Type B pancreatic cell (in vitro differentiated cells): ENCODE results near the gene AQP12B. TPM values are rescaled to one million over a fixed set of nuclear protein-coding genes. Genes with fewer than 3 reads are reported as not detected.
A peak's percentile ranks its signal among the peaks of the same experiment; 100 is the strongest.
"Not testable (repeated sequence)": the region's sequence is repeated elsewhere in the genome, so short reads cannot be mapped to it uniquely, and the experiment has no call there.

Experiments
- DNase-seq: peaks from one replicate; pipeline ENCODE4 v3.0.0; 2021; ENCODE audit warnings: mixed read lengths; ENCODE audit not compliant: unreplicated experiment; ENCODE audit errors: extremely low spot score
- H3K27ac Mint-ChIP-seq: 2 replicates; pipeline ENCODE4 v1.8.0; 2021; ENCODE audit warnings: mild to moderate bottlenecking, mixed read lengths
- H3K27me3 Mint-ChIP-seq: 2 replicates; pipeline ENCODE4 v1.8.0; 2021; ENCODE audit warnings: mixed read lengths
- H3K36me3 Mint-ChIP-seq: 2 replicates; pipeline ENCODE4 v1.8.0; 2021; ENCODE audit warnings: mixed read lengths
- H3K4me1 Mint-ChIP-seq: one replicate; pipeline ENCODE4 v1.8.0; 2021; ENCODE audit warnings: mixed read lengths; ENCODE audit not compliant: unreplicated experiment
- H3K4me3 Mint-ChIP-seq: 2 replicates; pipeline ENCODE4 v1.8.0; 2021; ENCODE audit warnings: mild to moderate bottlenecking, mixed read lengths
- H3K9me3 Mint-ChIP-seq: 2 replicates; pipeline ENCODE4 v1.8.0; 2021; ENCODE audit warnings: mixed read lengths
- CTCF ChIP-seq: fragments of 200-600 bp; sonication (generic); conservative IDR thresholded peaks from 2 replicates; pipeline ENCODE4 v1.5.0; 2021; ENCODE audit warnings: antibody characterized with exemption, mild to moderate bottlenecking
- total RNA-seq: library from RNA; stranded (reverse); gene quantifications from 2 replicates; pipeline ENCODE4 v1.2.1, GENCODE V29; 2021; ENCODE audit warnings: low replicate concordance

The AQP12B gene
- total RNA-seq, 1 donor from 2014 or later = 0.43 TPM

DNA sequence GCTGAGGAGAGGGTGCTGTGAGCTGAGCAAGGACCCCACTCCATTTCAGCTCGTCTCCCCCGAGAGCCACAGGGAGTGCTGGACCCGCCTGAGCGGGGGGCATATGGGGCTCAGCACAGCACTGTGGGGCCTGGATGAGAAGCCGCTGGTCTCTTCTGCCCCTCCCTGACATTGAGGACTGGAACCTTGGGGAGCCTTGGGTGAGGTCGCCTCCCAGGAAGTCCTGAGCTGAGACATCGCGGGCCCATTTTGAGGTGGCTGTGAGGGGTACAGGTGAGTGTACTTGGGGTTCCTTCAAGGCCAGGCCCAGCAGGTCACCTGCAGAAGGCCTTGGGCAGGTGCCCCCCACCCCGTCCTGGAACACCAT is 5.9 kb upstream of the AQP12B start:
- Mint-ChIP-seq H3K27me3 (no peaks in the 10 kb centered on the region), H3K4me3 (no peak overlapping the region), H3K4me1 (peaks cover 10% of the 10 kb centered on the region), H3K9me3 (no peaks in the 10 kb centered on the region), H3K36me3 (no peaks in the 10 kb centered on the region), H3K27ac (no peak overlapping the region)
- no peak for DNase-seq
- TF ChIP-seq CTCF = no peak

- no peaks in the 10 kb centered on the region for H3K27me3 Mint-ChIP-seq
- H3K27ac Mint-ChIP-seq = no peak overlapping the region
- H3K4me1 Mint-ChIP-seq = peaks cover 10% of the 10 kb centered on the region
- no peak for TF ChIP-seq CTCF
- no peaks in the 10 kb centered on the region for H3K9me3 Mint-ChIP-seq
- DNase-seq = peak; percentile 64
- H3K4me3 Mint-ChIP-seq = no peak overlapping the region
- no peaks in the 10 kb centered on the region for H3K36me3 Mint-ChIP-seq
These were observed 5.3 kb upstream of the AQP12B start for GRCh38 chr2:240687741-240688552.

DNA sequence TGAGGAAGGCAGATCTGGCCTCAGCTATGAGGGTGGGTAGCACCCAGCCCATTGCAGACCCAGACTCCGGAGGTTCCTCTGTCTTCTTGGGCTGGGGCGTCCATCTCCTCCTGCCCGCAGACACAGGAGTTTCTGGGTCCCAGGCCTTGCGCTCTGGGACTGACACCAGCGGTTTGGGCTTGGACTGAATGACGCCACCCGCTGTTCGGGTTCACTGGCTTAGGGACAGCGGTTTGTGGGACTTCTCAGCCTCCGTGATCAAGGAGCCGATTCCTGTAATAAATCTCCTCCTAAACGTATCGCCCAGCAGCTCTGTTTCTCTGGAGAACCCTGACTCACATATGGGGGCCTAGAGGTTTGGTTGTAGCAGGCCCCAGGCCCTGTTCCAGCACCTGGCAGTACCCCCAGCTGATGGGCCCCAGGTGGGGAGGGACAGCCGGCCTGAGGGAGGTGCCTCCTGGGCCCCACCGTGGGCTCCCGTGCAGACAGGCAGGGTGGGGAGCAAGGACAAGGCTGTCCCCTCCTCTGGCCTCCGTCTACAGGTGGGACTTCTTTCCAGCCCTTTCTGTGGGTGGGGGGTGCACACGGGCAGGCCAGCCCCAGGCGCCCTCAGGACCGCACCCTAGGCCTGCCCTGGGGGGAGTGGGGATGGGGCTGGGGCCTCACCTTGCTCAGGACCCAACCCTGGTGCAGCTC is 4.5 kb upstream of the AQP12B start:
- Mint-ChIP-seq H3K4me3 (peak overlapping the region; percentile 63), H3K9me3 (no peaks in the 10 kb centered on the region), H3K27ac (peak overlapping the region; percentile 84), H3K4me1 (peaks cover 10% of the 10 kb centered on the region), H3K36me3 (no peaks in the 10 kb centered on the region), H3K27me3 (no peaks in the 10 kb centered on the region)
- TF ChIP-seq CTCF = no peak
- DNase-seq = peak; percentile 53

DNA sequence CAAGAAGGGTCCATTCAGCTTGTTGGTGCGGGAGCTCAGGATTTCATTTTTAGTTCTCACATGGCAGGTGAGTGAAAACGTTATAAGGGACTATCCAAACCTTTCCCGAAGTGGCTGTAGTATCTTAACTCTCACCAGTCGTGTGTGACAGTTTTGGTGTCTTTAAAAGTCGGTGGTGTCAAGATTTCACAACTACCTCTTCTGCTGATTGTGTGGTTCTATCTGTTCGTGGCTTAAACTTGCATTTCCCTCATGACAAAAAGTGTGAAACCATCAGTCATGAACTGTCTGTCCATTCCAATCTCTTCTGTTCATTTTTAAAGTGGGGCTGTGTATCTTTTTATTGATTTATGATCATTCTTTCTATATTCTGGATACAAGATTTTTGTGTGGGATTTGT is 3.8 kb upstream of the AQP12B start:
- H3K4me3 Mint-ChIP-seq = peak overlapping the region; percentile 63
- peak overlapping the region; percentile 84 for H3K27ac Mint-ChIP-seq
- DNase-seq = no peak

DNA sequence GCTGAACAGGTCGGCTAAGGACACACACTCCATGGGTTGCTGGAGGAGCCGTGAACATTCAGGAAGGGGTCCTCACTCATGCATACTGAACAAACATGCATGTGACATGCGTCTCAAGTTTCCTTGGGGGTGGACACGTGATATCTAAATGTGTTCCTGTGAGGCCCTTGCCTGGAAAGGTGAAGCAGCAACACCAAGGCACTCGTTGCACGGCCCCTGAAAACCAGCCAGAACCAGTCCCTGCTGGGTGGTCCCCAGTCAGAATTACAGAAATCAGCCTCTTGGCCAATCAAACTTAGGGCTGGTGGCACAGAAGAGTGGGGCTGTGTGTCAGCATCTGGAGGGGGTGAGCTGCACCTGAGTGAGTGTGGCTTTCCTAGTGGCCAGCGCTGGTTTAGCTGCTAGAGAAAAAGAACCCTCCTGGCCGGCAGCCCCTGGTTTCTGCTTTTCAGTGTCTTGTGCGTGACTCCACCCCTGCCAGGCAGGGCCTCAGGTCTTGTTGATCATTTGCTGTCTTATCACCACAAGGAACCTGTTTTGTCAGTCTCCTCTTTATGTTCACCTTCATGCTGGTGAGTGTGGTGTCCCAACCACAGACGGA is 3.2 kb upstream of the AQP12B start:
- no peaks in the 10 kb centered on the region for H3K36me3 Mint-ChIP-seq
- peak overlapping the region; percentile 63 for H3K4me3 Mint-ChIP-seq

More for the DNA sequence above, 3.8 kb upstream of the AQP12B start:
- Mint-ChIP-seq H3K36me3 (no peaks in the 10 kb centered on the region), H3K27me3 (no peaks in the 10 kb centered on the region), H3K9me3 (no peaks in the 10 kb centered on the region), H3K4me1 (peaks cover 10% of the 10 kb centered on the region)
- TF ChIP-seq CTCF = no peak

DNA sequence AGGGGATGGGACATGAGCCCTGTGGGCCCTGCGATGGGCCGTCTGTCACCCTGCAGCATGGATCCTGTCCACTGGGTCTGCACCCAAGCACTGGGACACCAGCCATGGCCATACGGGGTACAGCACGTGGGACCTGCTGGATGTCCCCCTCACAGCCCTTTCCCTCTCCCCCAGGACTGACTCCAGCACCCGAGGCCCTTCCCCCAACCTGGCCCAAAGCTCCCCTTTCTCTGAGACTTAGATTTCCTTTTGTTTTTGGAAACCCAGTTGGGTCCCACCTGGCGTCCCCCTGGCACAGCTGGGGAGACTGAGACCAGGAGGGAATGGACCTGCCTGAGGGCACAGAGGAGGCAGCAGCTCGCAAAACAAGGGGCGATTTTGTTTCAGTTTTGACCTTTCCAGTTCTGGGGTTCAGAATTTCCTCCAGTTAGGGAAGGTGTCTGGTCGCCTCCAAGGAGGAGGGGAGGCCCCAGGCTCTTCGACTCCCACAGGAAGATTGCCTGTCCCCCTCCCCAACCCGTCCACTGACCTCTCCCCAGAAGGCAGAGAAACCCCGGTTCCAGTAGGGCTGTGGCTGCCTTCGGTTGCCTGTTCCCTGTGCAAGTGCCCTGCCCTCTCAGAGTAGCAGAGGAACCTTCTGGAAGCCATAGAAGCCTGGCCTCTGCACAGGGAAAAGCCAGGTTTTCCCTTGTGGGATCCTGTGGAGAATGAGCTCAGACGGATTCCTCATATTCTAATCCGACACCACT is 1.5 kb upstream of the AQP12B start:
- not testable (repeated sequence) for H3K4me3 Mint-ChIP-seq, H3K9me3 Mint-ChIP-seq, DNase-seq, H3K36me3 Mint-ChIP-seq, H3K27ac Mint-ChIP-seq, H3K27me3 Mint-ChIP-seq
- H3K4me1 Mint-ChIP-seq = peaks cover 10% of the 10 kb centered on the region

More for the DNA sequence above, 3.2 kb upstream of the AQP12B start:
- no peaks in the 10 kb centered on the region for H3K27me3 Mint-ChIP-seq
- no peak for TF ChIP-seq CTCF
- peak overlapping the region; percentile 84 for H3K27ac Mint-ChIP-seq
- H3K4me1 Mint-ChIP-seq = peaks cover 10% of the 10 kb centered on the region
- peak; percentile 68 for DNase-seq
- no peaks in the 10 kb centered on the region for H3K9me3 Mint-ChIP-seq

DNA sequence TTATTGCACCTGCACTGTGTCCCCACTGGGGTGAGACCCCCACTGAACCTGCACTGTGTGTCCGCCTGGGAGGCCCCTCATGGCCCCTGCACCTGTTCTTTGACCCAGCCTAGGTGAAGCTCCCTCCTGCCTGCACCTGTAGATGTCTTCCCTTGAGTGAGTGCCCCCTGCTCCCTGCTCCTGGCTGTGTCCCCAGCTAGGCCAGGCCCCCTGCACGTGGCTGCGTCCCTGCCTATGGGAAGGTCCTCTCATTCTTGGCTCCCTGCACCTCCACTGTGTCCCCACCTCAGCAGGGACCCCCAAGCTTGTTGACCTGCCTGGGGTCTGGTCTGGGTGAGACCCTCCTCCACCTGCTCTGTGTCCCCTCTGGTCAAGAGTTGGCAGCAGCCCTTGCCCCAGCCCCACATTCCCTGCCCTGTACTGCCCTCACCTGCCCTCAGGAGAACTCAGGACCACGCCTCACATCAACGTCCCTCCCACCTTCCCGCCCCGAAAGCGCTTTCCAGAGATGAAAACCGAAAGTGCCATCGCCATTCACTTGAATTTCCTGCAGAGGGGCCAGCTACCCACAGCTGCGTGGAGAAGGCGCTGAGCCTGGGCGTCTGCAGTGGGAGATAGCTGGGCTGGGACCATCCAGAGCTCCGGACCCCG is 769 bp upstream of the AQP12B start:
- not testable (repeated sequence) for H3K9me3 Mint-ChIP-seq, H3K4me3 Mint-ChIP-seq, H3K36me3 Mint-ChIP-seq, DNase-seq, H3K27ac Mint-ChIP-seq, H3K27me3 Mint-ChIP-seq
- H3K4me1 Mint-ChIP-seq = peaks cover 10% of the 10 kb centered on the region
